HG03045 (cell line): ENCODE results near the gene CDH20.
A peak's percentile ranks its signal among the peaks of the same experiment; 100 is the strongest.

Experiments used
- ATAC-seq: cut with Tn5 transposase; IDR thresholded peaks from one replicate; pipeline ENCODE4 v1.9.1; 2021; ENCODE audit warnings: mild to moderate bottlenecking, moderate library complexity; ENCODE audit not compliant: unreplicated experiment

CDH20 gene

GRCh38 chr18:61572084-61572655 lies 238.9 kb downstream of the CDH20 start:
- no peak for ATAC-seq

- no peak for ATAC-seq
Observed at GRCh38 chr18:61572871-61573270, 239.6 kb downstream of the CDH20 start.

GRCh38 chr18:61574665-61575064 lies 241.4 kb downstream of the CDH20 start:
- ATAC-seq, result no peak

GRCh38 chr18:61575419-61575818 lies 242.2 kb downstream of the CDH20 start:
- ATAC-seq, result no peak

- no peak for ATAC-seq
Observed at GRCh38 chr18:61578846-61579245, 245.6 kb downstream of the CDH20 start.

- ATAC-seq, result no peak
Observed at GRCh38 chr18:61579581-61579980, 246.4 kb downstream of the CDH20 start.

GRCh38 chr18:61580046-61580445 lies 246.8 kb downstream of the CDH20 start:
- ATAC-seq, result no peak

- peak; percentile 84 for ATAC-seq
Observed at GRCh38 chr18:61581578-61582201, 248.5 kb downstream of the CDH20 start.

- ATAC-seq, result no peak
Observed at GRCh38 chr18:61582202-61582710, 249.0 kb downstream of the CDH20 start.

GRCh38 chr18:61583548-61583947 lies 250.3 kb downstream of the CDH20 start:
- no peak for ATAC-seq

- ATAC-seq, result no peak
Observed at GRCh38 chr18:61587865-61588264, 254.6 kb downstream of the CDH20 start.

- ATAC-seq, result no peak
Observed at GRCh38 chr18:61589053-61589723, 256.0 kb downstream of the CDH20 start.

GRCh38 chr18:61589724-61590065 lies 256.5 kb downstream of the CDH20 start:
- ATAC-seq, result no peak

GRCh38 chr18:61591253-61591652 lies 258.0 kb downstream of the CDH20 start:
- no peak for ATAC-seq

GRCh38 chr18:61595615-61596251 lies 262.5 kb downstream of the CDH20 start:
- ATAC-seq, result no peak

GRCh38 chr18:61596296-61596695 lies 263.1 kb downstream of the CDH20 start:
- ATAC-seq, result no peak

GRCh38 chr18:61597316-61597715 lies 264.1 kb downstream of the CDH20 start:
- ATAC-seq, result no peak

- ATAC-seq, result no peak
Observed at GRCh38 chr18:61600422-61600821, 267.2 kb downstream of the CDH20 start.

GRCh38 chr18:61602836-61603235 lies 269.6 kb downstream of the CDH20 start:
- ATAC-seq, result no peak
